GM23248 (cell line): ENCODE measurements around the gene AMPD3.

Source experiments
- EZH2 ChIP-seq: fragments of 200-600 bp; sonication (generic); IDR thresholded peaks from 2 replicates; pipeline ENCODE4 v1.6.1; 2018; ENCODE audit warnings: antibody characterized with exemption, mild to moderate bottlenecking; ENCODE audit not compliant: insufficient read depth, poor library complexity, severe bottlenecking
- EZH2phosphoT487 ChIP-seq: fragments of 200-600 bp; sonication (generic); IDR thresholded peaks from 2 replicates; pipeline ENCODE4 v1.6.1; 2018; ENCODE audit warnings: antibody characterized with exemption, moderate library complexity, mild to moderate bottlenecking, low read depth; ENCODE audit not compliant: insufficient read depth

DNA sequence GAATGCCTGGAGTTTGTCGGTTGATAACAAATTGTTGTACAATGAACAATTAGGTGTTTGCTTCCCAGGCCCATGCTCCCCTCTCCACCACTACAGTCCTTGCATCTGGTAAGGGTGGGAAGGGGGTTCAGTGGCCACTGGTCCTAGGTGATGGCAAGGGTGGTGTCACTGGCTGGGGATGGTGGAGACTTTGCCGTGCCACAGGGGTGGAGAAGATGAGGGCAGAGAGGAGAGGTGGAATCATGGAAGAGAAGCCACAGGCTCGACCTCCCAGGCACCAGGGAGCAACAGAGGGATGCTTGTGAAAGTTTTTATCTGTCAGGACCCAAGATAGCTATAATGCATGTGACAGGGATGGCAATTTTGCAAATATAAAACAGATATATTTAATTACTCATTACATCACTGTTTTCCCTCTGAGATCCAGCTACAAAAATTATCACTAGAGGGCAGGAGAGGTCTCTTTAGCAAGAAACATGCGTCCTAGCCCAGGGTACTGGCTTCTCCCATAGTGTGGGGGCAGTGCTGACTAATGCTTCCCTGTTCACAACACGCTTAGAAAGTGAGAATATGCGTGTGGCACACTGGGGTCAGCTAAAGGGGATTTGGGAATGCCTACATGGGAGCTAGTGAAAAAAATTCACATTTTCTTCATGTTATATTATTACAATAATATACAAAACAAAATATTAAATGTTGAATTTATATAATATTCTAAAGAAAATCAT is 49.0 kb upstream of the AMPD3 start:
- TF ChIP-seq EZH2 (no peak), EZH2phosphoT487 (no peak)
